ENCODE results near the gene COL5A1. TPM values are rescaled to one million over a fixed set of nuclear protein-coding genes. Genes with fewer than 3 reads are reported as not detected.

The COL5A1 gene
- total RNA-seq, 5 donors from 2014 or later (not counting 1 experiment from before 2014, with no cell fraction given): 0.18 to 2.3 (median 1.7) TPM

DNA sequence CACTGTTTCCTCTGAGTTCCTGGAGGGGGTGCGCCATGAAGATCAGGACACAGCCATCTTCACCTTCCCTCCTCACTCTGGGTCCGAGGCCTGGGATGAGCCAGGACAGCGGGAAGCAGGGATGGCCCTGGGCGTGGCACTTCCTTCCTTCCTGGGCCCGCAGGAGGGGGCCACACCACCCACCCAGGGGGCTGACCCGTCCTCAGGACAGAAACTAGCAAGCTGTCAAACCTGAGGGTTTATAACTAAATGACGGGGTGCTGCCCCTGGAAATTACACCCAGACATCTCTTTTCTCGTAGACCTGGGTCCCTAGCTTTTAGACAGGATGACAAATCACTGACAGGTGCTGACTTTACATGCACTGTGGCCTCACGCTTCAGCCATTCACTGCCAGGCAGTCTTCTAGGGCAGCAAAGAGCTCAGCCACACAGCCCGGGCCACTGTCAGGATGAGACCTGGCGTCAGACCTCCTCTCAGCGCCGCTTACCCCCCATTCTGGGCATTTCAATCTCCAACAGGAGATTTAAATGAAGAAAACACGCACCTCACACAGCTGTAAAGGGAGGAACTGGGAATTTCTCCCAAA, 247.1 kb downstream of the COL5A1 start:
- no peaks in the 10 kb centered on the region for H3K9me3 ChIP-seq
- CTCF ChIA-PET: no interaction called here
- Mint-ChIP-seq H3K27ac (no peak overlapping the region), H3K9me3 (no peaks in the 10 kb centered on the region), H3K4me1 (peaks cover 0 to 2% (median 0%) of the 10 kb centered on the region in 3 donors), H3K36me3 (no peaks in the 10 kb centered on the region), H3K4me3 (no peak overlapping the region), H3K27me3 (peaks cover 11 to 30% of the 10 kb centered on the region in 2 donors)
- POLR2A ChIA-PET: no interaction called here
- H3K36me3 ChIP-seq (ENCODE audit: control insufficient read depth in 2 of 2, extremely low read depth in 1 of 2, insufficient read depth in 1 of 2, low read length in 1 of 2): no peaks in the 10 kb centered on the region
- peaks cover 0 to 5% of the 10 kb centered on the region in 2 experiments for H3K4me1 ChIP-seq (ENCODE audit: control insufficient read depth in 1 of 2, extremely low read depth in 1 of 2, insufficient read depth in 2 of 2, low read length in 2 of 2)
- H3K27ac ChIP-seq (ENCODE audit: low read length): no peak overlapping the region
- DNase-seq (peak in 1 of 35 experiments; percentile 5), ATAC-seq (replicated peaks in 1 of 4) (no peak)
- WGBS (ENCODE audit: insufficient coverage): 69% methylated on average over 8 of the region's 14 CpGs
- peaks cover 0 to 54% of the 10 kb centered on the region in 2 experiments for H3K27me3 ChIP-seq (replicated peaks in 1 of 2; ENCODE audit: control insufficient read depth in 2 of 2, extremely low read depth in 1 of 2, insufficient read depth in 2 of 2, low read length in 1 of 2)
- H3K4me3 ChIP-seq (ENCODE audit: control insufficient read depth in 1 of 2, extremely low read depth in 1 of 2, low read length in 1 of 2): no peak overlapping the region

DNA sequence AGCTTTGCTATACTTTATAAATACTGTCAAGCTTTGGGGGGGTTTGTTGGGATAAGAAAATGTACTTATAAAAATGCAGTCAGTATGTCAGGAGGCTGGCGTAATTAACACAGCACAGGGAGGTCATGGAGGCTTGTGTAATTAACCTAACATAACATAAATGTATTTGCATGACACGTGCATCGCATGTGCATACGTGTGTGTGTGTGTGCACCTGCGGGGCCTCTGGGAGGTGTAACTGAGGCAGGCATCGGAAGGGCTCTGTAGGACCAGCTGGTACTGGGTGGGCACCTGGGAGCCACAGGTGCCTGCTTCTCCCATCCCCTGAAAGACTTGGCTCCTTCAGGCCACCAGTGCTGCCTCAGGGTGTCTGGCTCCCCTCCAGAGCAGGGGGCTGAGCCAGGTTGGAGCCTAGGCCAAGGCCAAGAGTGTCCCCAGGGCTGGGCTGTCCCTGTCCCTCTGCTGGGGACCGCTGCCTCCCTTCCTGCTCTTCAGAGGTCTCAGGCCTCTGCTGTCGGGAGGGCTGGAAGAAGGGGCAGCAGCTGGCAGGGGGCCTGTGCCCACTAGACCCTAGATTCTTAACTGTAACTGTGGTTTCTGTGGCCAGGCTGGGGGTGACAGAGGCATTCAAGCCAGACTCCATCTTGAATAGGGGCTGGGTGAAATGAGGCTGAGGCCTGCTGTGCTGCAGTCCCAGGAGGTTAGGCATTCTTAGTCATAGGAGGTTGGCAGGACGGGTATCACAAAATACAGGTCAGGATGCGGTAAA, 248.0 kb downstream of the COL5A1 start:
- Mint-ChIP-seq H3K4me3 (no peak overlapping the region), H3K27ac (no peak overlapping the region), H3K4me1 (peaks cover 0 to 2% (median 0%) of the 10 kb centered on the region in 3 donors), H3K27me3 (peaks cover 14 to 36% of the 10 kb centered on the region in 2 donors), H3K36me3 (no peaks in the 10 kb centered on the region), H3K9me3 (no peaks in the 10 kb centered on the region)
- H3K9me3 ChIP-seq: no peaks in the 10 kb centered on the region
- ChIA-PET CTCF (no interaction called here), POLR2A (no interaction called here)
- DNase-seq: no peak
- peaks cover 0 to 53% of the 10 kb centered on the region in 2 experiments for H3K27me3 ChIP-seq (replicated peaks in 1 of 2; ENCODE audit: control insufficient read depth in 2 of 2, extremely low read depth in 1 of 2, insufficient read depth in 2 of 2, low read length in 1 of 2)
- H3K4me1 ChIP-seq (ENCODE audit: control insufficient read depth in 1 of 2, extremely low read depth in 1 of 2, insufficient read depth in 2 of 2, low read length in 2 of 2): peaks cover 0 to 5% of the 10 kb centered on the region in 2 experiments
- WGBS (ENCODE audit: insufficient coverage): 63% methylated on average over 7 of the region's 10 CpGs
- no peak for ATAC-seq (replicated peaks in 1 of 4)
- H3K4me3 ChIP-seq (ENCODE audit: control insufficient read depth in 1 of 2, extremely low read depth in 1 of 2, low read length in 1 of 2): no peak overlapping the region
- H3K27ac ChIP-seq (ENCODE audit: low read length): no peak overlapping the region
- no peaks in the 10 kb centered on the region for H3K36me3 ChIP-seq (ENCODE audit: control insufficient read depth in 2 of 2, extremely low read depth in 1 of 2, insufficient read depth in 1 of 2, low read length in 1 of 2)

DNA sequence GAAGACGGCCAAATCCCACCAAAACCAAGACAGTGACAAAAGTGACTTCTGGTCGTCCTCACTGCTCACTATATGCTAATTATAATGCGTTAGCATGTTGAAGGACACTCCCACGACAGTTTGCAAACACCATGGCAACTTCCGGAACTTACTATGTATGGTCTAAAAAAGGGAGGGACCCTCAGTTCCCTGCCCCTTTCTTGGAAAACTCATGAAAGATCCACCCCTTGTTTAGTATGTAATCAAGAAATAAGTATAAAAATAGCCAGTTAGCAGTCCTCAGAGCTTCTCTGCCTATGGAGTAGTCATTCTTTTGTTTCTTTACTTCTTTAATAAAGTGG, 248.5 kb downstream of the COL5A1 start:
- H3K36me3 Mint-ChIP-seq: no peaks in the 10 kb centered on the region
- Histone ChIP-seq H3K9me3 (no peaks in the 10 kb centered on the region), H3K27ac (ENCODE audit: low read length) (no peak overlapping the region), H3K4me3 (ENCODE audit: control insufficient read depth in 1 of 2, extremely low read depth in 1 of 2, low read length in 1 of 2) (no peak overlapping the region), H3K36me3 (ENCODE audit: control insufficient read depth in 2 of 2, extremely low read depth in 1 of 2, insufficient read depth in 1 of 2, low read length in 1 of 2) (no peaks in the 10 kb centered on the region), H3K27me3 (replicated peaks in 1 of 2; ENCODE audit: control insufficient read depth in 2 of 2, extremely low read depth in 1 of 2, insufficient read depth in 2 of 2, low read length in 1 of 2) (peaks cover 0 to 52% of the 10 kb centered on the region in 2 experiments), H3K4me1 (ENCODE audit: control insufficient read depth in 1 of 2, extremely low read depth in 1 of 2, insufficient read depth in 2 of 2, low read length in 2 of 2) (peaks cover 0 to 5% of the 10 kb centered on the region in 2 experiments)
- ChIA-PET CTCF (no interaction called here), POLR2A (no interaction called here)
- H3K27ac Mint-ChIP-seq: no peak overlapping the region
- ATAC-seq (replicated peaks in 1 of 4) (no peak), DNase-seq (no peak)
- peaks cover 0 to under 1% (median 0%) of the 10 kb centered on the region in 3 donors for H3K9me3 Mint-ChIP-seq
- H3K4me1 Mint-ChIP-seq: peaks cover 0 to 2% (median 0%) of the 10 kb centered on the region in 3 donors
- H3K27me3 Mint-ChIP-seq: peaks cover 16 to 40% of the 10 kb centered on the region in 2 donors
- WGBS (ENCODE audit: insufficient coverage): no CpG with 5 or more reads among the region's 5 CpGs
- no peak overlapping the region for H3K4me3 Mint-ChIP-seq

DNA sequence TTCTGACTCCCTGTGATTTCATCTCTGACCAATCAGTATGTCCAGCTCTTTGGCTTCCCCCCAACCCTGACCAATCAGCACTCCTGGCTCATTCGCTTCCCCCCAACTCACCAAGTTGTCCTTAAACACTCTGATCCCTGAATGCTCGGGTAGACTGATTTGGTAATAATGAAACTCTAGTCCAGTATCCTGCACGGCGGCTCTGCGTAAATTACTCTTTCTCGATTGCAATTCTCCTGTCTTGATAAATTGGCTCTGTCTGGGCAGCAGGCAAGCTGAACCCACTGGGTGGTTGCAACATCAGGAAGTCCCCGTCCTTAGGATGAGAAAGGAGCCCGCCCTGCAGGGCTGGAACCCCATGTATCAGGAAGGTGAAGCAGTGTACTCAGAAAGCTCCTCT, 249.4 kb downstream of the COL5A1 start:
- Mint-ChIP-seq H3K9me3 (peaks cover 0 to 5% (median 0%) of the 10 kb centered on the region in 3 donors), H3K27ac (no peak overlapping the region), H3K4me3 (no peak overlapping the region), H3K36me3 (no peaks in the 10 kb centered on the region), H3K4me1 (peaks cover 0 to 2% (median 0%) of the 10 kb centered on the region in 3 donors), H3K27me3 (peaks cover 21 to 44% of the 10 kb centered on the region in 2 donors)
- H3K4me3 ChIP-seq (ENCODE audit: control insufficient read depth in 1 of 2, extremely low read depth in 1 of 2, low read length in 1 of 2): no peak overlapping the region
- no peaks in the 10 kb centered on the region for H3K36me3 ChIP-seq (ENCODE audit: control insufficient read depth in 2 of 2, extremely low read depth in 1 of 2, insufficient read depth in 1 of 2, low read length in 1 of 2)
- ChIA-PET POLR2A (no interaction called here), CTCF (no interaction called here)
- peaks cover 0 to 5% of the 10 kb centered on the region in 2 experiments for H3K4me1 ChIP-seq (ENCODE audit: control insufficient read depth in 1 of 2, extremely low read depth in 1 of 2, insufficient read depth in 2 of 2, low read length in 2 of 2)
- peaks cover 0 to 49% of the 10 kb centered on the region in 2 experiments for H3K27me3 ChIP-seq (replicated peaks in 1 of 2; ENCODE audit: control insufficient read depth in 2 of 2, extremely low read depth in 1 of 2, insufficient read depth in 2 of 2, low read length in 1 of 2)
- 89% methylated on average over 5 of the region's 8 CpGs for WGBS (ENCODE audit: insufficient coverage)
- H3K27ac ChIP-seq (ENCODE audit: low read length): no peak overlapping the region
- no peaks in the 10 kb centered on the region for H3K9me3 ChIP-seq
- DNase-seq: no peak
- ATAC-seq (replicated peaks in 1 of 4): no peak

DNA sequence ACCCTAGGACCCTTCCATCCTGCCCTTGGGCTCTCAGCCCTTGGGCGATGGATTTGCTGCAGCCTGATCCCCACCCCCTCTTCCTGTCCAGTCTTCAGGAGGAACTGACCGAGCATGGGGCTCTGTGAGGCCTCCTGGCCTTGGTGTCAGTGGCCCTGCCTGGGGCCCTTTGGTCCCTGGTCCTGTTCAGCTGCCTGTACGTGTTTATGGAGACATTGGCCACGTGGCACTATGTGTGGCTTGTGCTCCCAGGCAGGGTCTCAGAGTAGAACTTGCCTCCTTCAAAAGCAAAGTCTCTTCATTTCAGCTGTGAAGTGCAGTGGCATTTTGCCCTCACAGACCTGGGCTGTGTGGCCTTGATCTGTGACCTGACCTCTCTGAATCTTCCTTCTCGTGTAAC, 250.1 kb downstream of the COL5A1 start:
- Mint-ChIP-seq H3K27me3 (peaks cover 15 to 40% of the 10 kb centered on the region in 2 donors), H3K9me3 (peaks cover 0 to 5% (median 0%) of the 10 kb centered on the region in 3 donors), H3K4me1 (peaks cover 0 to 2% (median 0%) of the 10 kb centered on the region in 3 donors), H3K27ac (no peak overlapping the region), H3K36me3 (no peaks in the 10 kb centered on the region), H3K4me3 (no peak overlapping the region)
- POLR2A ChIA-PET: no interaction called here
- peak in 1 of 35 experiments; percentile 5 for DNase-seq
- H3K4me1 ChIP-seq (ENCODE audit: control insufficient read depth in 1 of 2, extremely low read depth in 1 of 2, insufficient read depth in 2 of 2, low read length in 2 of 2): peaks cover 0 to 5% of the 10 kb centered on the region in 2 experiments
- no peaks in the 10 kb centered on the region for H3K36me3 ChIP-seq (ENCODE audit: control insufficient read depth in 2 of 2, extremely low read depth in 1 of 2, insufficient read depth in 1 of 2, low read length in 1 of 2)
- CTCF ChIA-PET: no interaction called here
- H3K4me3 ChIP-seq (ENCODE audit: control insufficient read depth in 1 of 2, extremely low read depth in 1 of 2, low read length in 1 of 2): no peak overlapping the region
- no peak overlapping the region for H3K27ac ChIP-seq (ENCODE audit: low read length)
- ATAC-seq (replicated peaks in 1 of 4): no peak
- H3K9me3 ChIP-seq: no peaks in the 10 kb centered on the region
- peaks cover 0 to 48% of the 10 kb centered on the region in 2 experiments for H3K27me3 ChIP-seq (replicated peaks in 1 of 2; ENCODE audit: control insufficient read depth in 2 of 2, extremely low read depth in 1 of 2, insufficient read depth in 2 of 2, low read length in 1 of 2)
- WGBS (ENCODE audit: insufficient coverage): 58% methylated on average over 5 of the region's 5 CpGs

DNA sequence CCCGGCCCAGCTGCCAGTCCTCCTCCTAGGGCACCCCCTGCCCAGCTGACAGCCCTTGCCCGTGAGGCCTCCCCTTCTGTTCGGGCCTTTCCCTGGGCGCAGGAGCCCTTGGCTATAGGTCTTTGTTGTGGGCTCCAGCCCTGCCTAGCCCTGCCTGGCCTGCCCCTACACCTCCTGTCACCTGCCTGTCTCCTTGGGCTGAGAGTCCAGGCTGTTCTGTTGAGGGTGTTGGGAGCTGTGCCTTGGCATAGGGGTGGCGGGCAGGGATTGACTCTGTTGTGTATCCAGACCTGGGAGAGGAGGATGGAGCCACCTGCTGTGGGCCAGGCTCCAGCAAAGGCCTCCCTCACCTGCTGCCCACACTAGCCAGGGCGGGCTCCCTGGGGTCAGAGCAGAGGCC, 250.6 kb downstream of the COL5A1 start:
- Mint-ChIP-seq H3K4me1 (peaks cover 0 to 2% (median 0%) of the 10 kb centered on the region in 3 donors), H3K27ac (no peak overlapping the region), H3K27me3 (peaks cover 10 to 45% of the 10 kb centered on the region in 2 donors), H3K36me3 (no peaks in the 10 kb centered on the region), H3K9me3 (peaks cover 0 to 5% (median 0%) of the 10 kb centered on the region in 3 donors), H3K4me3 (no peak overlapping the region)
- POLR2A ChIA-PET: no interaction called here
- no peak for ATAC-seq (replicated peaks in 1 of 4)
- Histone ChIP-seq H3K27ac (ENCODE audit: low read length) (no peak overlapping the region), H3K4me3 (ENCODE audit: control insufficient read depth in 1 of 2, extremely low read depth in 1 of 2, low read length in 1 of 2) (no peak overlapping the region), H3K36me3 (ENCODE audit: control insufficient read depth in 2 of 2, extremely low read depth in 1 of 2, insufficient read depth in 1 of 2, low read length in 1 of 2) (no peaks in the 10 kb centered on the region), H3K27me3 (replicated peaks in 1 of 2; ENCODE audit: control insufficient read depth in 2 of 2, extremely low read depth in 1 of 2, insufficient read depth in 2 of 2, low read length in 1 of 2) (peaks cover 0 to 49% of the 10 kb centered on the region in 2 experiments), H3K4me1 (ENCODE audit: control insufficient read depth in 1 of 2, extremely low read depth in 1 of 2, insufficient read depth in 2 of 2, low read length in 2 of 2) (peaks cover 0 to 5% of the 10 kb centered on the region in 2 experiments), H3K9me3 (no peaks in the 10 kb centered on the region)
- CTCF ChIA-PET: no interaction called here
- WGBS (ENCODE audit: insufficient coverage): 80% methylated on average over 4 of the region's 6 CpGs
- DNase-seq: no peak

Measured in T-cell (primary cell).